CD8-positive, alpha-beta memory T cell (primary cell): ENCODE data around the gene WDR82. TPM values are rescaled to one million over a fixed set of nuclear protein-coding genes. Genes with fewer than 3 reads are reported as not detected.

Experiments
- CTCF ChIA-PET: fragments of 350-600 bp; sonication (Branson Sonifier 250); formaldehyde crosslinking; loops from one replicate; lab custom pipeline; 2021; ENCODE audit warnings: antibody characterized with exemption; lab: Charles Lee
- POLR2A ChIA-PET: fragments of 350-600 bp; sonication (Branson Sonifier 250); formaldehyde crosslinking; loops from one replicate; lab custom pipeline; 2021; ENCODE audit warnings: antibody characterized with exemption; lab: Charles Lee
- DNase-seq, 5 donors: peaks; one replicate each; pipeline versions ENCODE4 v3.0.0 to v3.0.0-alpha.2; 2020 to 2022; ENCODE audit warnings: mixed read lengths in 1 of 5
- H3K27ac ChIP-seq: one replicate; pipeline ENCODE4 v1.7.0; 2013; ENCODE audit warnings: low read depth, mild to moderate bottlenecking, low read length, moderate library complexity
- H3K27me3 ChIP-seq: 2 replicates; pipeline ENCODE4 v1.7.0; 2013; ENCODE audit warnings: low read length, mild to moderate bottlenecking; ENCODE audit not compliant: insufficient read depth, poor library complexity, severe bottlenecking
- H3K36me3 ChIP-seq: 2 replicates; pipeline ENCODE4 v1.7.0; 2013; ENCODE audit warnings: mild to moderate bottlenecking, low read length, moderate library complexity; ENCODE audit not compliant: insufficient read depth
- H3K4me1 ChIP-seq: 2 replicates; pipeline ENCODE4 v1.7.0; 2013; ENCODE audit warnings: mild to moderate bottlenecking, low read length, moderate library complexity; ENCODE audit not compliant: insufficient read depth
- H3K4me3 ChIP-seq: 2 replicates; pipeline ENCODE4 v1.7.0; 2013; ENCODE audit warnings: mild to moderate bottlenecking, low read length
- H3K9me3 ChIP-seq: 2 replicates; pipeline ENCODE4 v1.7.0; 2013; ENCODE audit warnings: mild to moderate bottlenecking, low read length
- H3K27ac Mint-ChIP-seq, 8 donors: one replicate each; pipeline ENCODE4 v1.8.0; 2020 to 2021; ENCODE audit warnings: mixed read lengths in 8 of 8, mild to moderate bottlenecking in 6 of 8, inconsistent platforms in 3 of 8, moderate library complexity in 3 of 8
- H3K27me3 Mint-ChIP-seq, 2 donors: one replicate each; pipeline ENCODE4 v1.8.0; 2020 to 2021; ENCODE audit warnings: mixed read lengths in 2 of 2, mild to moderate bottlenecking in 1 of 2, moderate library complexity in 1 of 2
- H3K36me3 Mint-ChIP-seq, 3 donors: one replicate each; pipeline ENCODE4 v1.8.0; 2020 to 2021; ENCODE audit warnings: mixed read lengths in 3 of 3, inconsistent platforms in 1 of 3, mild to moderate bottlenecking in 1 of 3
- H3K4me1 Mint-ChIP-seq, 3 donors: one replicate each; pipeline ENCODE4 v1.8.0; 2020 to 2021; ENCODE audit warnings: mixed read lengths in 3 of 3, inconsistent platforms in 1 of 3, mild to moderate bottlenecking in 1 of 3
- H3K4me3 Mint-ChIP-seq, 7 donors: one replicate each; pipeline ENCODE4 v1.8.0; 2020 to 2021; ENCODE audit warnings: mixed read lengths in 7 of 7, mild to moderate bottlenecking in 6 of 7, moderate library complexity in 4 of 7, inconsistent platforms in 2 of 7
- H3K9me3 Mint-ChIP-seq, 5 donors: one replicate each; pipeline ENCODE4 v1.8.0; 2020 to 2022; ENCODE audit warnings: mixed read lengths in 5 of 5, mild to moderate bottlenecking in 3 of 5, moderate library complexity in 2 of 5, inconsistent platforms in 1 of 5
- polyA plus RNA-seq: library from polyadenylated mRNA; unstranded; fragments of 300-500 nt; fragmentation: Illumina TruSeq; gene quantifications from one replicate; pipeline ENCODE4 v1.2.3, GENCODE V29; 2021
- total RNA-seq, 2 experiments: library from RNA; stranded (reverse); gene quantifications; one replicate each; pipeline ENCODE4 v1.2.3, GENCODE V29; 2021

The WDR82 gene
- total and polyA plus RNA-seq, 3 experiments from 2014 or later: 133 to 140 (median 133) TPM

DNA sequence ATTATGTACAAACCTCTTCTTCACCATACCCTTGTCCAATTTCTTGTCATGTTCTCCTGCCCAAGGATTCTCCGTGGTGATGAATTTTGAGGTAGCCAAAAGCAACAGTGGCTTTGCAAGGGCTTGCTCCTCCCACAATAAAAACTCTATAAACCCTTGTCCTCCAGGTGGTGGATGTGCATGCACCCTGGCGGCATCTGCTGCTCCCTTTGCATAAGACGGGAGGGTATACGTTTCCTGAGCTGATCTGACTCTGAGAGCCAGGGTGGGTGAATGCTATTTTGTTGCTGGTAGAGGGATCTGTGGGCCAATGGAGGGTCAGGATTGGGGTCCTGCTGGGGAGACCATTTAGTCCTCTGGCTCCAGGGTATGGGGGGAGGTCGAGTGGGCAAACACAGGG is 43.0 kb upstream of the WDR82 start:
- H3K36me3 Mint-ChIP-seq: peaks cover 0 to 6% (median 1%) of the 10 kb centered on the region in 3 donors
- CTCF ChIA-PET: interaction anchor here (1.3 kb wide), 1 partner anchor 12 kb away, joined by 4 read pairs; no protein-coding TSS in a partner anchor
- Histone ChIP-seq H3K27ac (no peak overlapping the region), H3K4me1 (peaks cover 14% of the 10 kb centered on the region), H3K36me3 (no peaks in the 10 kb centered on the region), H3K4me3 (no peak overlapping the region), H3K27me3 (no peaks in the 10 kb centered on the region), H3K9me3 (no peaks in the 10 kb centered on the region)
- peaks cover 10 to 25% (median 13%) of the 10 kb centered on the region in 3 donors for H3K4me1 Mint-ChIP-seq
- H3K4me3 Mint-ChIP-seq: no peak overlapping the region
- POLR2A ChIA-PET: no interaction called here
- peaks cover 0 to 1% of the 10 kb centered on the region in 2 donors for H3K27me3 Mint-ChIP-seq
- DNase-seq: peak in 1 of 5 donors; percentile 5
- no peaks in the 10 kb centered on the region for H3K9me3 Mint-ChIP-seq
- H3K27ac Mint-ChIP-seq: no peak overlapping the region

DNA sequence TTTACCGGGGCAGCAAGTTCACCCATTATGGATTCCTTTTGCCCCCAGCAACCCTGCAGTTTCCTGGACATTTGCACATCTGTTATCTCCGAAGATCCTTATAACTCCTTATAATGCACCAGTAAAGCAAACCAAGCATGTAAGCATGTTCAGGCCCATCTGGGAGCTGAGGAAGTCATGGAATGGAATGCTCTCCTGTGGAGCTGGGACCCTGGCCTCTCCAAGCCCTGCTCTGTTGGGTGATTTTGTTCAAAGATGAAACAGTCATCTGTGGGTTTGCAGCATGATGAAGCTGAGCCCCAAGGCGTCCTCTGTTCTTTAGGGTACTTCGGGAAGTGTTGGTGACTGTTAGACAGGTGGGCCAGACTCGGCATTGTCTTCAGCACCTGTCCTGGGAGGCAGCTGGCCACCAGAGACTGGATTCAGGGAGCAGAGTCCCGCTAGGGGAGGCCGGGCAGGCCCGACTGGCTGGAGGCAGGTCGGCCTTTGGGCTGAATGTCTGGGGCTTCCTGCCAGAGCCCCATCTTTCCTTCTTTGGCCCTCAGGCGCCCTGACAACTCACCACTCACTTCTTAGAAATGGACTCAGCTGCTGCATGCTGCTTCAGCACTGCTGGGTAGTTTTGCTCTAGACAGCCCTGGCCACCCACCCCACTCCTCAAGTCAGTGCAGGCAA is 41.6 kb upstream of the WDR82 start:
- H3K4me1 Mint-ChIP-seq: peaks cover 10 to 26% (median 13%) of the 10 kb centered on the region in 3 donors
- H3K36me3 ChIP-seq: no peaks in the 10 kb centered on the region
- no peak overlapping the region for H3K4me3 ChIP-seq
- H3K36me3 Mint-ChIP-seq: peaks cover 0 to 6% (median 1%) of the 10 kb centered on the region in 3 donors
- H3K27me3 Mint-ChIP-seq: peaks cover 0 to 1% of the 10 kb centered on the region in 2 donors
- POLR2A ChIA-PET: interaction anchor here (0.5 to 0.7 kb wide), 2 partner anchors 12 to 87 kb away, joined by 4 to 7 read pairs; no protein-coding TSS in a partner anchor
- H3K4me1 ChIP-seq: peaks cover 14% of the 10 kb centered on the region
- H3K9me3 Mint-ChIP-seq: no peaks in the 10 kb centered on the region
- no peaks in the 10 kb centered on the region for H3K9me3 ChIP-seq
- H3K27ac ChIP-seq: no peak overlapping the region
- H3K4me3 Mint-ChIP-seq: no peak overlapping the region
- CTCF ChIA-PET: interaction anchor here (0.7 to 1.3 kb wide), 7 partner anchors 11 to 101 kb away, joined by 3 to 4 read pairs (median 3); no protein-coding TSS in a partner anchor
- no peaks in the 10 kb centered on the region for H3K27me3 ChIP-seq
- DNase-seq: no peak
- H3K27ac Mint-ChIP-seq: no peak overlapping the region

DNA sequence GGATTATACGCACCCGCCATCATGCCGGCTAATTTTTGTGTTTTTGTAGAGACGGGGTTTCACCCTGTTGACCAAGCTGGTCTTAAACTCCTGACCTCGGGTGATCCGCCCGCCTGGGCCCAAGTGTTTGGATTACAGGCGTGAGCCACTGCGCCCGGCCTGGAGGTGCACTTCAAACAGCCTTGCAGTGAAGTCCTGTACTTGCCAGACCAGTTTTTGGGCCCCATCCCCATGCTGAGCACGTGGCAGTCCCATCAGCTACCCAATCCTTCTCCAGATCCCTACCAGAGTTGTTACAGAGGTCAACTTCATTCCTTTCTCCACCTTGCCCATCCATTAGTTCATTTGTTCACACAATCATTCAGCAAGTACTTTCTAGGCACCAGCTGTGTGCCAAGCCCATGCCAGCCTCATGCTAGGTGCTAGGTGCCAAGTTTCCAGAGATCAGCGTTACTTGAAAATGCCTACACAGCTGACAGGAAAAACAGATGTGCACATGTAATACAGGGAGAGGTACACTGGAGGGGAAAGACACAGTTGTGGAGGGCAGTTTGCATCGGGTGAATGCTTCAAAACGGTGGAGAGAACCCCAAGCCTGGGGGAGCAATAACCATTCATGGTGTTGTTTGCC is 39.9 kb upstream of the WDR82 start:
- no peaks in the 10 kb centered on the region for H3K27me3 ChIP-seq
- ChIA-PET CTCF (interaction anchor here (1.7 kb wide), 1 partner anchor 86 kb away, joined by 6 read pairs; no protein-coding TSS in a partner anchor), POLR2A (interaction anchor here (1.0 kb wide), 2 partner anchors 31 to 70 kb away, joined by 3 to 4 read pairs; partner anchors contain the start of gene GLYCTK)
- Mint-ChIP-seq H3K27ac (peak overlapping the region in 4 of 8 donors; percentile 43 to 85 (median 50)), H3K36me3 (peaks cover 0 to 7% (median 1%) of the 10 kb centered on the region in 3 donors), H3K9me3 (no peaks in the 10 kb centered on the region), H3K4me1 (peaks cover 10 to 26% (median 15%) of the 10 kb centered on the region in 3 donors), H3K27me3 (peaks cover 0 to 1% of the 10 kb centered on the region in 2 donors), H3K4me3 (peak overlapping the region in 1 of 7 donors; percentile 6)
- H3K4me3 ChIP-seq: no peak overlapping the region
- H3K27ac ChIP-seq: no peak overlapping the region
- DNase-seq: no peak
- peaks cover 14% of the 10 kb centered on the region for H3K4me1 ChIP-seq
- no peaks in the 10 kb centered on the region for H3K36me3 ChIP-seq
- no peaks in the 10 kb centered on the region for H3K9me3 ChIP-seq

DNA sequence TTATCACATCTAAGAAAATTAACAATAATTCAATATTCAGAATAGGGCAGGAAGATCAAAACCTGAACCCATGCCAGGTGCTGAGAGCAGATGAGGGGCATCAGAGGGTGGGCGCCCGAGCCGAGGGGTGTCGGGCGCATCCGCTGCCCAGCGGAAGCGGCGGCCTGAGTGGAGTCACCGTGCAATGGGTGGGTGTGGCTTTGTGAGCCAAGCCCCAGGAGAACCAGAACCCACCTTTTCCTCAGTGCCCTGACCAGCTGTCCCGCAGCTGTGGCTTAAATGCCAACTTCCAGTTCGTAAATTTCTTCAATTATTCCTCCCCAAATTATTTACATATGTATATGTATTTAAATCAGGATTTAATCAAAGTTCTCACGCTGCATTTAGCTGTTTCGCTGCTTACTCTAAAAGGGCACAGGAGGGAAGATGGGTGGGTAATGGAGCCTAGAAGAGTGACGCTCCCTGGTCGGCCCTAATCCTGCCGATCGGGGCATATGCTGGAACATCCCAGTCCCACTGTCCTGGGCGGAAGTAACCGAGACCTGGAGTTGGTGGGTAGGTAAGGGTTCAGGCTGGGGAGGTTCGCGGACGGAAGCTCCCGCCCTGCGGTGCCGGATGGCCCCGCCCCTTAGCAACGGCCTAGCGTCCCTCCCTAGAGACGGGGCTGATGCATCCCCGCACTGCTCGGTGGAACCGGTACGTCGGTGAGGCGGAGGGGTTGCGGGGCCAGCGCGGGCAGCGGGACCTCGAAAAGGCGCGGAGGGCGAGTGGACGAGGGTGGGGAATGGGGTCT is 39.0 kb upstream of the WDR82 start:
- H3K9me3 ChIP-seq: no peaks in the 10 kb centered on the region
- H3K4me3 Mint-ChIP-seq: peak overlapping the region in 6 of 7 donors; percentile 21 to 82 (median 58)
- H3K36me3 Mint-ChIP-seq: peaks cover 0 to 8% (median 1%) of the 10 kb centered on the region in 3 donors
- peaks cover 10 to 30% (median 15%) of the 10 kb centered on the region in 3 donors for H3K4me1 Mint-ChIP-seq
- H3K36me3 ChIP-seq: no peaks in the 10 kb centered on the region
- H3K27ac Mint-ChIP-seq: peak overlapping the region; percentile 66 to 87 (median 74)
- H3K4me3 ChIP-seq: peak overlapping the region; percentile 18
- ChIA-PET CTCF (interaction anchor here (1.0 to 1.7 kb wide), 2 partner anchors 85 to 97 kb away, joined by 3 to 6 read pairs; no protein-coding TSS in a partner anchor), POLR2A (interaction anchor here (1.0 kb wide), 2 partner anchors 30 to 69 kb away, joined by 3 to 4 read pairs; partner anchors contain the start of gene GLYCTK)
- no peaks in the 10 kb centered on the region for H3K9me3 Mint-ChIP-seq
- no peaks in the 10 kb centered on the region for H3K27me3 ChIP-seq
- no peak overlapping the region for H3K27ac ChIP-seq
- H3K4me1 ChIP-seq: peaks cover 14% of the 10 kb centered on the region
- H3K27me3 Mint-ChIP-seq: no peaks in the 10 kb centered on the region
- DNase-seq: peak; percentile 57 to 84 (median 63)

DNA sequence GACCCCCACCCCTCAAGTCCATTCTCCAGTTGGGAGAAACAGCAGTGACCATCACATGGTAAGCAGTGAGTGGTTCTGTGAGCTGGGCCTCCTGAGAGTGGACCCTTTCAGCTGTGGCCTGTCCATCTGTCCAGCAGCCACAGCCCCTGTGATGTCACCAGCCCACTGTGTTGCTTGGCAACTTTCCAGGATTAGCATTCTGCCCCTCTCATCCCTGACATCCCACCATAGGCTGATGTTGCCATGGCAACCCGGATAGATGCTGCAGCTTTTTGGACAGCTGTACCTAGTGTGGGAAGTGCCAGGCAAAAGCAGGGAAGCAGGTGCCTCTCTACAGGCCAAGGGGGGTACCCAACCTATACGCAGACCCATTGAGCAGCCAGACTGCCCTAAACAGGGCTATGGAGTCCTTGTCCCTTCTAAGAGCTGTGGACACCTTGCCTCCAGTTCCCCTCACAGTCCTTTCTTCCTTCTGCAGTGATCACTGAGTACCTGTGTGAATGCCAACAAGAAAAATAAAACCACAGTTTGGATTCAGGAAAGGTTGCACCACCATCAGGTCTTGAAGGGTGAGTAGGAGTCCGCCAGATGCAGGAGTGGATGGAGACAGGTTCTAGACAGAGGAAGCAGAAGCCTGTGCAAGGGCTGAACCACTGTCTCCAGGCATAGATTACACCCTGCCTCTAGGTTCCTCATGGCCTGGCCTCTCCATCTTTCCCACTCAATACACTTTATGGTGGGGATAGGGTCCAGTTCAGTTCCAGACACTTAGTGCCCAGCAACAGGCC is 37.7 kb upstream of the WDR82 start, which contains the start of gene DNAH1:
Gene DNAH1 (plus strand): TSS at position 343 of the 788 bp plus-strand sequence. CDS start 6,124 bp downstream, outside the sequence.
- H3K9me3 ChIP-seq: no peaks in the 10 kb centered on the region
- no peak within 1 kb of the TSS for H3K27ac ChIP-seq
- peaks cover 12 to 34% (median 16%) of the 10 kb centered on the region in 3 donors for H3K4me1 Mint-ChIP-seq
- H3K4me3 Mint-ChIP-seq: peak within 1 kb of the TSS; percentile 3 to 82 (median 46)
- H3K4me1 ChIP-seq: peaks cover 18% of the 10 kb centered on the region
- peak within 1 kb of the TSS; percentile 17 to 86 (median 69) for H3K27ac Mint-ChIP-seq
- H3K4me3 ChIP-seq: no peak within 1 kb of the TSS
- peak in 1 of 5 donors; percentile 38 for DNase-seq
- H3K27me3 ChIP-seq: no peaks in the 10 kb centered on the region
- H3K36me3 Mint-ChIP-seq: peaks cover 0 to 3% (median 1%) of the 10 kb centered on the region in 3 donors
- ChIA-PET CTCF (interaction anchor here (1.0 to 1.1 kb wide), 3 partner anchors 23 to 96 kb away, joined by 3 read pairs; no protein-coding TSS in a partner anchor), POLR2A (no interaction called here)
- H3K9me3 Mint-ChIP-seq: no peaks in the 10 kb centered on the region
- H3K36me3 ChIP-seq: no peaks in the 10 kb centered on the region
- no peaks in the 10 kb centered on the region for H3K27me3 Mint-ChIP-seq

DNA sequence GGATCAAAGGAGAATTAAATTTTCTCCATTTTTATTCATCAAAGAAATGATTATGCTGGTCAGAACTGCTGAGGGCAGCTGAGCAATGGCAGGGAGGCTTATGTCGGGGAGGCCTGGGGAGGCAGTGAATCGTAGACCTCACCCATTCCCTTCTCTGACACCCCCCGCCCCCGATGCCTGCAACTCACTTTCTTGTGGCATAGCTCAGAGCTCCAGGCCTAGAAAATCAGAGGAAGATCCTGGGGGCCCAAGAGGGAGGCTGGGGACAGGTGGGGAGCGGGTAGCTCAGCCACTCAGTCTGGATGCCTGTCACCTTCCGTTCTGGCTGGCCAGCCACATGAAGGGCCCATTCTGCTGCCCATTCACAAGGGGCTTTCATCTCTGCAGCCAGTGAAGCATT is 36.6 kb upstream of the WDR82 start:
- H3K4me3 Mint-ChIP-seq: no peak overlapping the region
- H3K36me3 ChIP-seq: no peaks in the 10 kb centered on the region
- CTCF ChIA-PET: interaction anchor here (1.1 kb wide), 1 partner anchor 93 kb away, joined by 3 read pairs; no protein-coding TSS in a partner anchor
- no peaks in the 10 kb centered on the region for H3K9me3 ChIP-seq
- no peak overlapping the region for H3K4me3 ChIP-seq
- no peak for DNase-seq
- no peaks in the 10 kb centered on the region for H3K9me3 Mint-ChIP-seq
- H3K4me1 Mint-ChIP-seq: peaks cover 23 to 46% (median 26%) of the 10 kb centered on the region in 3 donors
- no peaks in the 10 kb centered on the region for H3K27me3 ChIP-seq
- peaks cover 26% of the 10 kb centered on the region for H3K4me1 ChIP-seq
- H3K27ac Mint-ChIP-seq: peak overlapping the region in 4 of 8 donors; percentile 21 to 63 (median 57)
- no peak overlapping the region for H3K27ac ChIP-seq
- POLR2A ChIA-PET: no interaction called here
- peaks cover 0 to 4% (median 1%) of the 10 kb centered on the region in 3 donors for H3K36me3 Mint-ChIP-seq
- H3K27me3 Mint-ChIP-seq: no peaks in the 10 kb centered on the region

DNA sequence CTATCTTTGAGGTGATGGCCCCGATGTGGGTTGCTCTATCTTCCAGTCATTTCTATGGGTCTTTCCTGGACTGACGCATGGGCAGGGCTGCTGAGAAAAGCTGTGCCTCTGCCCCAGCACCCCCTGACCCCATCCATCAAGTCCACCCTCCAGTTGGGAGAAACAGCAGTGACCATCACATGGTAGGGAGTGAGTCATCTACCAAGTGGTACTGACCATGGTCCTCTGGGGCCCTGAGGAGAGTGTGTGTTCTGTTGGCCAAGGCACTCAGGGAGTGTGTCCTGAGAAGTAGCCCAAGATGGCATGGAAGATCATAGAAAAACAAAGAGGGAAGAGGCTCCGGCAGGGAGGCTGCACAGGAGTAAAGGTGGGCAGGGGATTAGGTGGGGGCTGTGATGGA is 36.0 kb upstream of the WDR82 start:
- Histone ChIP-seq H3K4me1 (peaks cover 26% of the 10 kb centered on the region), H3K27ac (no peak overlapping the region), H3K4me3 (no peak overlapping the region), H3K27me3 (no peaks in the 10 kb centered on the region), H3K9me3 (no peaks in the 10 kb centered on the region), H3K36me3 (no peaks in the 10 kb centered on the region)
- POLR2A ChIA-PET: no interaction called here
- peaks cover 0 to 7% (median 4%) of the 10 kb centered on the region in 3 donors for H3K36me3 Mint-ChIP-seq
- CTCF ChIA-PET: no interaction called here
- DNase-seq: no peak
- H3K9me3 Mint-ChIP-seq: no peaks in the 10 kb centered on the region
- H3K27me3 Mint-ChIP-seq: no peaks in the 10 kb centered on the region
- peak overlapping the region in 6 of 8 donors; percentile 21 to 61 (median 50) for H3K27ac Mint-ChIP-seq
- no peak overlapping the region for H3K4me3 Mint-ChIP-seq
- H3K4me1 Mint-ChIP-seq: peaks cover 29 to 51% (median 29%) of the 10 kb centered on the region in 3 donors
